HG02763 (cell line): ENCODE measurements around the gene SCFD2.
"Not testable (repeated sequence)": the region's sequence is repeated elsewhere in the genome, so short reads cannot be mapped to it uniquely, and the experiment has no call there.

Experiments
- ATAC-seq: cut with Tn5 transposase; IDR thresholded peaks from one replicate; pipeline ENCODE4 v1.9.1; 2021; ENCODE audit warnings: mild to moderate bottlenecking, moderate library complexity; ENCODE audit not compliant: unreplicated experiment

Gene SCFD2

DNA sequence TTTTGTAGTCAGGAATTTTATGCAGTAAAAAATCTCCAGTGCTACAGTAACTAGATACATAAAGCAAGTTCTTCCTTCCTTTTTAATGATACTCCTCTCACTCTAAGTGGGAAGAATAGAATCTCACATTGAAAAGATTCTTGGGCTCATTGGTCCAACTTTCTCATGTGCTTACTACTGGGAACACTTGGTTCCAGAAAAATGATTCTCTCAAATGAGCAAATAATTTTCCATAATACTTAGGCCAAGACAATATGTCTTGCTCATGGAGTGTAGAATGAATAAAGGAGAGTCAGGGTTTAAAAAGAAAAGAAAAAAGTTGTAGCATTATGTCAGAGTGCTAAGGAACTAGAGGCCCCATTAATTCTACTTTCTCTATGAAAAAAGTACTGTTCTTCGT, 306.0 kb downstream of the SCFD2 start:
- no peak for ATAC-seq

GRCh38 chr4:53059256-53059655, 306.6 kb downstream of the SCFD2 start:
- ATAC-seq, result no peak

GRCh38 chr4:53057679-53058078, 308.2 kb downstream of the SCFD2 start:
- no peak for ATAC-seq

- not testable (repeated sequence) for ATAC-seq
Observed at GRCh38 chr4:53057108-53057507, 308.8 kb downstream of the SCFD2 start.

DNA sequence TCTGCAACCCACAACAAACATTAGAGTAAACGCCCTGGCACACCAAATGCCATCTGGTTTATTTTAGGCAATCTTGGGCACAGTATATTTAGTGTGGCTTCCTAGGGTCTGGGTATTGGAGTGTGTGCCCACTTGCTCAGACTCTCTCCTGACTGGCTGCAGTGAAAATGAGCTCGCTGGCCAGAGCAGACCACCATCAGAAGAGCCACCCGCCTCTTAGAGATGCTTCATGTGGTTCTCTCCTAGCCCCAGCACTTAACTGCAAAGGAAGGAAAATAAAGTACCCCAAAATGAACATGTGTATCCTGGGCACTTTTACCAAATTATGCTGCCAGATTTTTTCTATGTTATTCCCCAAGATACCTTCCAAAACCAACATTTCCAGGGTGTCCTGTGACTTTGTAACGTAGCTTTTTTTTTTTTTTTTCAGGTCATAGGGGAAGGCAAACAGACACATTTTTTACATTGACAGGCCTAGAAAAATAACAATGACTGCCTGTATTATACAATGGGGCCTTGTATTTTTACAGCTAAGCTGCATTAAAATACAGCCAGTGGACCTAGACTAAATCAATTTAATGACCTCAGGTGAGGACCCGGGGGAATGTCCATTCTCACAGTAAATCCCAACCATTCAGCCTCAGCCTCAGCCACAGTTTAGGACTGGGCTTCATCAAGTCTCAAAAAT, 310.0 kb downstream of the SCFD2 start:
- no peak for ATAC-seq

- ATAC-seq, result no peak
Observed at GRCh38 chr4:53055274-53055673, 310.6 kb downstream of the SCFD2 start.

GRCh38 chr4:53050361-53050774, 315.5 kb downstream of the SCFD2 start:
- no peak for ATAC-seq

DNA sequence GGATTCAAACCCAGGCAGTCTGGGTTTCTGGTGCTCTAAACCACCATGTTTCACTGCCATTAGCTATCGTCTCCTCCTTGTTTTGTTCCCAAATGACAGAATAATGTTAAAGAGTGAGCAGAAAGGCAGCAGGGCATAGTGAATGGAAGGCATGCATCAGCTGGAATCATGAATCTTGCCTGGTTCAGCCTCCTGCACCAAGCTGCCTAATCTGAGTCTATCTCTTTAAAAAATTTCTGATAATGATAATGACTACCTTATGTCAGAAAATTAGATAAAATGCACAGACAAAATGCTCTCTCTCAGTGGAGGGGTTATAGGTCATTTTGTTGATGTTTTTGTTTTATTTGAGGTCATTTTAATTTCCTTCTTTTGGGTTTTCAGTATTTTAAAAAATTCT, 316.3 kb downstream of the SCFD2 start:
- ATAC-seq, result no peak

DNA sequence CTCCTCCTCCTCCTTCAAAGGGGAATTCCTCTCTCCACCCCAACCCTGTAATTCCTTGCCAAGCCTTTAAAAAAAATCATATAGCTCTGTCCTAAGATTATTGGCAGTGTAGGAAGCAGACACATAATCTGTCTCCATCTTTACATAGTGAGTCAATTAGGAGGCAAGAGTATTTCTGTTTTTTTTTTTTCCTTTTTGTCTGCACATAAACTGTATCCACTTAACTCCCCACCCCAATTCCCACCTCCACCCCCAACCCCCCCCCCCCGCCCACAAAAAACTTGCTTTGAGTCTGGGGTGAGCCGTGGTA, 321.3 kb downstream of the SCFD2 start:
- ATAC-seq, result no peak

DNA sequence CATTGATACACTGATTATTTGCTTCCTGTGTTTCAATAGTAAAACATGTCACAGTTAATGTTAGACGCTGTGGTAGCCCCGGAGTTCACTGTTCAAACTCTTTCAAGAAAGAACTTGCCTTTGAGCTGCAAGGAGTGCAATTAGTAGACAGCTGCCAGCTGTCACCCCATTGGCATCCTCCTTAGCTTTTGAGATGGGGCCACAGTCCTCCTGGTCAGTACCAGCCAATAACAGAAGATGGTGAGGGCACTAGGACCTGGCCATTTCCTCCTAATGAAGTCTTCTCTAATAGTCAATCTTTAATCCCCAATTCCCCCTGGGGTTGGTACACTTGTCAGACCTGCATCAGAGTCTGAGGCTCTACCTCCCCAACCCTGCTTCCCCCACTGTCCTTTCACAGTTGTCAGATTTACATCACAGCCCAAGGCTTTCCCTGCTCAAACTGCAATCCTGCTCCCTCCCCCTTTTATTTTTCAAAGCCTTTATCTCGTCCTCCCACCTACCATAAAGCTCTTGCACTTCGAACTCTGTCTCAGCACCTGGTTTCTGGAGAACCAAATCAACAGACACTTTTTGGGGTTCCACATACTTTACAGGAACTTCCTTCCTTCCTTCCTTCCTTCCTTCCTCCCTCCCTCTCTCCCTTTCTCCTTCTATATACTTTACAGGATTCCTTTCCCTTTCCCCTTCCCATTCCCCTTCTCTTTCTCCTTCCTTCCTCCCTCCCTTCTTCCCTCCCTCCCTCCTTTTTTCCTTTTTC, 321.8 kb downstream of the SCFD2 start:
- ATAC-seq, result no peak

DNA sequence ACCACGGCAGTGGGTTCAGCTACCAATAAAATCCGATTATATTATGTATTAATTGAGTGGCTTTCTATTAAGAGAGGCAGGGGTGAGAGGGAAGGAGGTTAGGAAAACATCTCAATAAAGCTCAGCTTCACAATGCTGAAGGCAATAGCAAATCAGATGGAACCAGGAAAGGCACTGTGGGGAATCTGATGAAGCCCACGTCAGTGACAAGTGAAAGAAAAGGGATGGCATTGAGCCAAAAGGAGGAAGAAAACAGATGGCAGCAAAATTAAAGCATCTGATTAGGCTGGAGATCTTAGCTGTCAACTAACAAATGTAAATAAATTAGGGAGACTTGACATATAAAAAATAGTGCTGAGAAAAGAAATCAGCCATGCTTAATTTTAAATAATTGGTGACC, 322.8 kb downstream of the SCFD2 start:
- no peak for ATAC-seq

DNA sequence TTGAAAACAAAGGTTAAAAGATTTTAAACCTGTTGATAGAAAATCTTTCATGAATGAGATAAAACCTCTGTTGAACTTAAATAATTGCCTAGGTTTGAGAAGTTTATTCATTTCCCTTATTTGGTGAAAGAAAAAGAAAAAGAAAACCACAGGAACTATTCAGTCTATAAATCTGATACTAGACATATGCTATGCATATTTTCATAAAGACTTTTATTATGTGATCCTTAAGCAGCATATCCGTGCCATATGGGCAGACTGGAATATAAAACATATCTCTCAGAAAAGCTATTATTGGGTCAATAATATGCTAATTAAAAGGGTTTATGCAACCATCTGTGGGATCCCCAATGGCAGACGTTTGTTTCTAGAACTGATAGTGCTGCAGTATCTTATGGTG, 325.0 kb downstream of the SCFD2 start:
- ATAC-seq, result no peak

- ATAC-seq, result no peak
Observed at GRCh38 chr4:53040459-53040815, 325.4 kb downstream of the SCFD2 start.

DNA sequence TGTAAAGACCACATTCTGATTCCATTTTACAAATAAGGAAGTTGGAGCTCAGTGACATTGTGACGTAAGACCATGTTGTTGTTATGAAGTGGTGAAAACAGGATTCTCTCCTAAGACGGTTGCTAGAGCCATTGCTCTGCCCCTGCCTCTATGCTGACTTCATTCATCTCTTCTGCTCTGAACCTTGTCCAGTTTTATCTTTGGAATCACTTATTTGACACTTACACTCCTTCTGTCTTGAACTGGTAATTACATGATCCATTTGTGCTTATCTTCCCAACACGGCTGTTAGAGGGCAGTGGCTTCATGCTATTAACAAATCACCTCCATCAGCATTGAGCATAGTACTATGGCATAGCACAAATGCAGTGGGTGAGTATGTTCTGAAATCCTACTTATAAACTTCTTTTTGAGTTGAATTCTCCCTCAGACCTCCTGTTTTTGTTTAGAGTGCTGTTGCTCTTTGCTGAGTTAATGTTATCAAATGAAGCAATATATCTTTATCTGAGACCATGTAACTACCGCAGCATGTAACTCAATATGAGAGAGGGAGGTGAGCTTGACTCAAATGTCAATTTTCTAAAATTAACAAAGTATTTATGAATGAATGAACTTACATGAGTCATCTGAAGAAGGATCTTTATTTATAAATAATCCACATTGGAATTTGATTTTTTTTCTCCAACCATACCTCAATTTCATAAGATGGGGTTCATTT, 326.0 kb downstream of the SCFD2 start:
- no peak for ATAC-seq

DNA sequence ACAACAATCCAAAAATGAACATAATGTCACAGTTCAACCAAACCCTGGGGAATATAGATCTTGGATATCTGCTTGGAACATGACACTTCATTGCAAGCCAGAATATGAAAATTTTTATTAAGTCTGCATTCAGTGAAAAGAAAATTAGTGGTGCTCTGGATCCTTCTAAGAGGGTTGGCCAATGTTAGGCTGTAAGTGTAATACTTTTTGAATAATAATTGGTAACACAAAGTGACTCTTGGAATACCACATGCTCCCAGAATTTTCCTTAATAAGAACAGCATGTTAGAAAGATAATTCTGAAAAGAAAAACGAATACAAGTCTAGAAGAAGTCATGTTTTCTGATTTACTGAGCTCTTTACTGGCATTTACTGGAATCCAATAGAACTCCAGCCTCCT, 328.0 kb downstream of the SCFD2 start:
- no peak for ATAC-seq

- not testable (repeated sequence) for ATAC-seq
Observed at GRCh38 chr4:53032908-53033307, 333.0 kb downstream of the SCFD2 start.

DNA sequence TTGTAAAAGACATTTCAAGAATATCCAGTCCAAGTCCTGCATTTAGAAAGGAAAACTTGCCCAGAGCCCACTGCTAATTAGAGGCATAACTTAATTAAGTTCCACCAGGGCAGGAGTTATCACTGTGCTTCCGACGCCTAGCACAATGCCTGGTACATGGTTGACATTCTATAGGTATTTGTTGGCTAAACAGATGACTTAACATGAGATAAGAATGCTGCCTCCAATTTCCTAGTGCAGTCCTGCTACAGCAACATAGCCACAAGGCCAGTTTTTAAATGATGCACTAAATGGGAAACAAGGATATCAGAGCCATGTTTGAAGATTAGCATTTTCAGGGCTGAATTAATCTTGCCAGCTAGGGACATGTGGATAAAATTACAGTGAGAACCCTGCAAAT, 339.6 kb downstream of the SCFD2 start:
- no peak for ATAC-seq

- ATAC-seq, result no peak
Observed at GRCh38 chr4:53023677-53024299, 342.1 kb downstream of the SCFD2 start.

DNA sequence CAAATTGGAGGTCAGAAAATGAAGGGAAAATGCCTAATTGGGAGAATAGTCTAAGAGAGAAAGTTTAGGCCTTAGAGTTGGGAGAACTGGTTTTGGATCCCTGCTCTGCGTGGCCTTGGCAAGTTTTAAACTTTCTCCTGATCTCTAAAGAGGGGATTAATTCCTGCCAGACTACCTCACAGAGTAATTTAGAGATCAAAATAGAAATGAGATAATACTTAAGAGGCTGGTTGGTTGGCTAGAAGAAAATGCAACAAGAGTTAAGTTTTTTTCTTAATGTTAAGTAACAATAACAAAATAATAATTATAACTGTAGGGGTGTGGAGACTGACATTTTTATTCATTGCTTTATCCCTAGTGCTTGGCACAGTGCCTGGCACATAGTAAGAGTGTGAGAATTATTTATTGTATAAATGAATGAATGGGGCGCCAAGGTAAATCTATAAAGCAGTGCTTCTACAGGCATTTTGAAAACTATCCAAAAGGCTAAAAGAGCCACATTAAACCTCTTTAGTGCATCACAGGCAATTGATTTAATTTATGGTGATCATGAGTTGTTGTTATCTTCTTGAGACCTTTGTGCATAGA, 343.3 kb downstream of the SCFD2 start:
- ATAC-seq, result no peak

GRCh38 chr4:53021754-53022512, 343.9 kb downstream of the SCFD2 start:
- ATAC-seq, result no peak
